GM12865 (cell line): Measurements from ENCODE around the gene GPRIN1.
A peak's percentile ranks its signal among the peaks of the same experiment; 100 is the strongest.

Experiments used
- DNase-seq: peaks from one replicate; pipeline ENCODE4 v3.0.0; 2010; ENCODE audit warnings: low read depth
- H3K4me3 ChIP-seq: 2 replicates; pipeline ENCODE4 v1.5.1; 2011; ENCODE audit warnings: mild to moderate bottlenecking, low read depth, low read length, control low read depth
- TF ChIP-seq, protein P1 (sequence below): IDR thresholded peaks from 2 replicates; pipeline ENCODE4 v1.5.1; 2011; ENCODE audit warnings: low read length, control low read depth, low read depth, inconsistent platforms; ENCODE audit not compliant: insufficient read depth; ENCODE audit errors: missing control alignments

Gene GPRIN1

DNA sequence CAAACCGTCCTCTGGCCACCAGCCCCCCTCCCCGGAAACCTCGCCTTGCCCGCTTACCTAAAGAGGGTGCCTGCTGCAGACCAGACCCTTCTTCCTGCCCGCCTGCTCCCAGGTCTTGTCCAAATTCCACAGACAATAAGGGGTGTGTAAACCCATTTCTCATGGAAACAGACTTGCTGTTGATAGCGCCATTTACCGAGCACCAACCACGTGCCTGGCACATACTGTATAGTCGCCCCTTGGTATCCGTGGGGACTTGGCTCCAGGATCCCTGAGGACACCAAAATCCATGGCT is 35.7 kb downstream of the GPRIN1 start:
- TF ChIP-seq, protein P1, sequence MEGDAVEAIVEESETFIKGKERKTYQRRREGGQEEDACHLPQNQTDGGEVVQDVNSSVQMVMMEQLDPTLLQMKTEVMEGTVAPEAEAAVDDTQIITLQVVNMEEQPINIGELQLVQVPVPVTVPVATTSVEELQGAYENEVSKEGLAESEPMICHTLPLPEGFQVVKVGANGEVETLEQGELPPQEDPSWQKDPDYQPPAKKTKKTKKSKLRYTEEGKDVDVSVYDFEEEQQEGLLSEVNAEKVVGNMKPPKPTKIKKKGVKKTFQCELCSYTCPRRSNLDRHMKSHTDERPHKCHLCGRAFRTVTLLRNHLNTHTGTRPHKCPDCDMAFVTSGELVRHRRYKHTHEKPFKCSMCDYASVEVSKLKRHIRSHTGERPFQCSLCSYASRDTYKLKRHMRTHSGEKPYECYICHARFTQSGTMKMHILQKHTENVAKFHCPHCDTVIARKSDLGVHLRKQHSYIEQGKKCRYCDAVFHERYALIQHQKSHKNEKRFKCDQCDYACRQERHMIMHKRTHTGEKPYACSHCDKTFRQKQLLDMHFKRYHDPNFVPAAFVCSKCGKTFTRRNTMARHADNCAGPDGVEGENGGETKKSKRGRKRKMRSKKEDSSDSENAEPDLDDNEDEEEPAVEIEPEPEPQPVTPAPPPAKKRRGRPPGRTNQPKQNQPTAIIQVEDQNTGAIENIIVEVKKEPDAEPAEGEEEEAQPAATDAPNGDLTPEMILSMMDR: no peak
- no peak for DNase-seq
- H3K4me3 ChIP-seq: no peak overlapping the region

DNA sequence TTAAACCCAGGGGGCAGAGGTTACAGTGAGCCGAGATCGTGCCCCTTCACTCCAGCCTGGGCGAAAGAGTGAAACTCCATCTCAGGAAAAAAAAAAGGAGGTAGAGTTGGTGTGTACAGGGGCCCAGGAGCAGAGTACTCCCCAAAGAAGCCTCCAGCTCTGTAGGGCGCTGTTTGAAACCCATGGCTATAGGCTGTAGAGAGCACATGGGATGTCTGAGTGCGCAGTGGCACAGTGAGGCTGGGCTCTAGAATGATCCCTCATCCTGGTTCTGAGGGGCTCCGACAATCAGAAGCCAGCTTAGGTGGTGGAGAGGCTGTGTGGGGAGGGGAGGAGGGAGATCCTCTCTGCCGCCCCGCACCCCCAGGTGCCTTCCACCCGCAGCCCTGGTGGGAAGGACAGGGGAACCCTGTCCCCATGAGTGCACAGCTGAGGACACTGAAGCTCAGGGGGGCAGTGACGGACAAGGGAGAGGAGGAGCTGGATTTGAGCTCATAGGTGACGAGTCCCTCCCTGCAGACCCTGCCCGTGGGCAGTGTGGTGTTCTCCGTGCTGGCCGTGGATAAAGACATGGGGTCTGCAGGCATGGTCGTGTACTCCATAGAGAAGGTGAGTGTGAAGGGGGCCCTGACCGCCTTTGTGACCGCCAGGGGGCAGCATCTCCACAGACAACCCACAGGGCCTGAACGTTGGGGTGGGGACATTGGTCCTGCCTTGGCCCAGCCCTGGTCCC is 36.2 kb downstream of the GPRIN1 start:
- TF ChIP-seq, protein P1: peak; percentile 91
- no peak overlapping the region for H3K4me3 ChIP-seq
- peak; percentile 71 for DNase-seq

DNA sequence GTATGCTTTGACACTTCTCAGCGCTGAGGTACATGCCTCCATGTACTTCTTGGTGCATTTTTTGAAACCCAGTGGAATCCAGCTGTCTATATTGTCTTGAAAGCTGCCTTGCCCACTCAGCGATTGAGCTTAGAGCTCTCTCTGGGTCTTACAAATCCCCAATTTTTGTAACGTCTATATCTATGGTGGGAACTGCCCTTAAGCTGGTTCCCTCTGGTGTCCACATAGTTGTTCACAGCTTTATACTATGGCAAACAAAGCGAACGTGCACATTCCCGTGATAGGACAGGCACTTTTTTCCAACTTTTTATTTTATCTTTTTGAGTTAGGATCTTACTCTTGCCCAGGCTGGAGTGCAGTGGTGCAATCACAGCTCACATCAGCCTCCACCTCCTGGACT is 39.9 kb downstream of the GPRIN1 start:
- TF ChIP-seq, protein P1: no peak
- no peak for DNase-seq

DNA sequence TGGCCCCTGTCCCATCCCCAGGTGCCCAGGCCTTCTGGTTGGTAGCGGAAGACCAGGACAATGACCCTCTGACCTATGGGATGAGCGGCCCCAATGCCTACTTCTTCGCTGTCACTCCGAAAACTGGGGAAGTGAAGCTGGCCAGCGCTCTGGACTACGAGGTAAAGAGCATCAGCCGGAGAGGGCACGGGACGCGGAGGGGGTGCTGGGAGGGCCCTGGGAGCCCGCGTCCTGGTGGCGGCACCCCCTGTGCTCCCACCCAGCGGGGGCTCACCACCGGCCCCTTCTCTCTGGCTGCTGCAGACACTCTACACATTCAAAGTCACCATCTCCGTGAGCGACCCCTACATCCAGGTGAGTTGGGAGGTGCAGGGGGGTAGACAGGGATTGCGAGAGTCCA is 41.3 kb downstream of the GPRIN1 start:
- TF ChIP-seq, protein P1: no peak
- no peak for DNase-seq
- H3K4me3 ChIP-seq: no peak overlapping the region

More for the DNA sequence above, 39.9 kb downstream of the GPRIN1 start:
- H3K4me3 ChIP-seq: no peak overlapping the region

DNA sequence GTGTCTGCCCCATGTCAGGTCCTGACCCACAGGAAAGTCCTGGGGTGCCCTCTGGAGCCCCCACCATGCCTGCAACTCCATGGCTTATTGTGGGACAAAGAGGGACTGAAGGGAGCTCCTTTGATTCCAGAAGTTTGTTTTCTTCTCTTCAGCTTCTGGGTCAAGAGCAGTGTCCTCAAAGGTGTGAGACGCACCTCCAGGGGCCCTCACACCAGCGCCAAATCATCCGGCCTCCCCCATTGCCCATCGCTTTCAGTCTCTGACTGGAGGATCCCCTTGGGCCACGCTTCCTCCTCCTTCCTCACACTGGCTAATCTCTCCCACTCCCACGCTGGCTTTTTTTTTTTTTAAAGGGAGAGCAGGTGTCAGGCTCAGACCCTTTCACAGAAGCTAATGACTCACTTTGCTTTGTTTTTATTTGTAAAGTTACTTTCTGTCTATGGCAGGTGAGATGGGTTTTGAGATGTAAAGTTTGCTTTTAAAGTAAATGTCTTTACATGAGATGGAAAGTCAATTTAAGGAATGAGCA is 44.1 kb downstream of the GPRIN1 start:
- no peak overlapping the region for H3K4me3 ChIP-seq
- DNase-seq: no peak
- TF ChIP-seq, protein P1: no peak

DNA sequence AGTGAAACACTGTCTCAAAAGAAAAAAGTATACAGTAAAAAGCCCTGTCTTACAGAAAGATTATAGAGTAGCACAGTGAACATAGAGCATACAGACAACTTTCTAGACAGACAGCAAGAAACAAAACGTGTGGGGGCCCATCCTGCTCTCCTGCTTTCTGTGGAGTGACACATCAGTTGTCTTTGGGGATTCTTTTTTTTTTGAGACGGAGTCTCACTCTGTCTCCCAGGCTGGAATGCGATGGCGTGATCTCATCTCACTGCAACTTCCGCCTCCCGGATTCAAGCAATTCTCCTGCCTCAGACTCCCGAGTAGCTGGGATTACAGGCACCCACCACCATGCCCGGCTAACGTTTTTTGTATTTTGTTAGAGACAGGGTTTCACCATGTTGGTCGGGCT is 46.0 kb downstream of the GPRIN1 start:
- TF ChIP-seq, protein P1: no peak
- no peak overlapping the region for H3K4me3 ChIP-seq
- DNase-seq: no peak

DNA sequence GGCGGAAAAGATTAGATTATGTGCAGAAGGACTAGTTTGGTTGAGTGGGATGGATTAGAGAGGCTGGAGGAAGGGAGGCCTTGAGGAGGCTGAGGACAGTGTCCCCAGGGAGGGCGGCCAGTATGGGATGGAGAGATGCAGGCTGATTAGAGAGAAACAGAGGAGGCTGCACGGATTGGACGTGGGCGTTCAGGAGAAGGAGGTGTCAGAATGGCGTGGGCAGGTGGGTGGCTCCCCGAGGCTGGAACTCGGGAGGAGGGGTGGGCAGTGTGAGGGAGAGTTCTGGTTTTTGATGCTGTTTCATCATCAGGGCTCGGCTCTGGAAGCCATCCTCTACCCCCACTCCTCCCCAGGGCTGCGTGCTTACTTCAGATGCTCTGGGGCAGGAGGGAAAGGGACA is 47.8 kb downstream of the GPRIN1 start:
- H3K4me3 ChIP-seq: no peak overlapping the region
- no peak for DNase-seq
- TF ChIP-seq, protein P1: no peak
